Activated naive CD4-positive, alpha-beta T cell treated with anti-CD3 and anti-CD28 coated beads, Interleukin-2, amount 10 ng/mL, durations not matched to agents 7 days and 5 days (primary cell): ENCODE results near the gene CCNK.

Experiments
- CTCF ChIA-PET: fragments of 350-600 bp; sonication (Branson Sonifier 250); formaldehyde crosslinking; loops from one replicate; lab custom pipeline; 2021; ENCODE audit warnings: antibody characterized with exemption; lab: Charles Lee
- DNase-seq: peaks from one replicate; pipeline ENCODE4 v3.0.0-alpha.2; 2020
- H3K27ac Mint-ChIP-seq: one replicate; pipeline ENCODE4 v1.8.0; 2021; ENCODE audit warnings: mild to moderate bottlenecking, moderate library complexity, mixed read lengths
- H3K27me3 Mint-ChIP-seq: one replicate; pipeline ENCODE4 v1.8.0; 2021; ENCODE audit warnings: mild to moderate bottlenecking, mixed read lengths
- H3K36me3 Mint-ChIP-seq: one replicate; pipeline ENCODE4 v1.8.0; 2021; ENCODE audit warnings: mixed read lengths
- H3K4me1 Mint-ChIP-seq: one replicate; pipeline ENCODE4 v1.8.0; 2021; ENCODE audit warnings: mixed read lengths
- H3K4me3 Mint-ChIP-seq: one replicate; pipeline ENCODE4 v1.8.0; 2021; ENCODE audit warnings: mild to moderate bottlenecking, moderate library complexity, mixed read lengths
- H3K9me3 Mint-ChIP-seq: one replicate; pipeline ENCODE4 v1.8.0; 2021; ENCODE audit warnings: mixed read lengths

The CCNK gene

GRCh38 chr14:99480917-99481744 lies at the start of gene CCNK:
Gene CCNK (plus strand): TSS chr14:99481409. CDS start chr14:99492678, 11,269 bp downstream.
- Mint-ChIP-seq H3K4me1 (peaks cover 46% of the 10 kb centered on the region), H3K4me3 (peak within 1 kb of the TSS; percentile 98), H3K27me3 (no peaks in the 10 kb centered on the region), H3K9me3 (no peaks in the 10 kb centered on the region), H3K36me3 (peaks cover 2% of the 10 kb centered on the region), H3K27ac (peak within 1 kb of the TSS; percentile 98)
- DNase-seq: peak; percentile 100
- CTCF ChIA-PET: interaction anchor here (0.7 to 1.0 kb wide), 3 partner anchors 10 to 465 kb away, joined by 3 to 4 read pairs (median 3); no protein-coding TSS in a partner anchor

- H3K9me3 Mint-ChIP-seq: peaks cover 9% of the 10 kb centered on the region
- H3K4me3 Mint-ChIP-seq: no peak overlapping the region
- H3K4me1 Mint-ChIP-seq: peaks cover 16% of the 10 kb centered on the region
- H3K27me3 Mint-ChIP-seq: no peaks in the 10 kb centered on the region
- H3K36me3 Mint-ChIP-seq: peaks cover 67% of the 10 kb centered on the region
- CTCF ChIA-PET: no interaction called here
- DNase-seq: no peak
- H3K27ac Mint-ChIP-seq: no peak overlapping the region
Observed at GRCh38 chr14:99431986-99432385, 49.2 kb upstream of the CCNK start.

GRCh38 chr14:99432485-99432884 lies 48.7 kb upstream of the CCNK start:
- CTCF ChIA-PET: no interaction called here
- H3K27me3 Mint-ChIP-seq: no peaks in the 10 kb centered on the region
- DNase-seq: no peak
- peaks cover 21% of the 10 kb centered on the region for H3K4me1 Mint-ChIP-seq
- H3K9me3 Mint-ChIP-seq: peaks cover 9% of the 10 kb centered on the region
- no peak overlapping the region for H3K4me3 Mint-ChIP-seq
- H3K27ac Mint-ChIP-seq: no peak overlapping the region
- peaks cover 69% of the 10 kb centered on the region for H3K36me3 Mint-ChIP-seq

- CTCF ChIA-PET: interaction anchor here (0.7 to 1.2 kb wide), 2 partner anchors 19 to 42 kb away, joined by 3 to 6 read pairs; no protein-coding TSS in a partner anchor
- H3K36me3 Mint-ChIP-seq: peaks cover 58% of the 10 kb centered on the region
- no peaks in the 10 kb centered on the region for H3K9me3 Mint-ChIP-seq
- no peaks in the 10 kb centered on the region for H3K27me3 Mint-ChIP-seq
- no peak for DNase-seq
- no peak overlapping the region for H3K4me3 Mint-ChIP-seq
- peaks cover 24% of the 10 kb centered on the region for H3K4me1 Mint-ChIP-seq
- no peak overlapping the region for H3K27ac Mint-ChIP-seq
Observed at GRCh38 chr14:99435327-99435726, 45.9 kb upstream of the CCNK start.

GRCh38 chr14:99436247-99437180 lies 44.7 kb upstream of the CCNK start:
- H3K4me3 Mint-ChIP-seq: no peak overlapping the region
- peaks cover 52% of the 10 kb centered on the region for H3K36me3 Mint-ChIP-seq

GRCh38 chr14:99437706-99438105 lies 43.5 kb upstream of the CCNK start:
- CTCF ChIA-PET: no interaction called here
- H3K9me3 Mint-ChIP-seq: no peaks in the 10 kb centered on the region
- no peak for DNase-seq
- H3K4me1 Mint-ChIP-seq: peaks cover 29% of the 10 kb centered on the region
- peaks cover 54% of the 10 kb centered on the region for H3K36me3 Mint-ChIP-seq
- H3K27me3 Mint-ChIP-seq: no peaks in the 10 kb centered on the region
- H3K27ac Mint-ChIP-seq: peak overlapping the region; percentile 40
- no peak overlapping the region for H3K4me3 Mint-ChIP-seq

More at GRCh38 chr14:99436247-99437180, 44.7 kb upstream of the CCNK start:
- Mint-ChIP-seq H3K4me1 (peaks cover 22% of the 10 kb centered on the region), H3K27me3 (no peaks in the 10 kb centered on the region), H3K9me3 (no peaks in the 10 kb centered on the region), H3K27ac (peak overlapping the region; percentile 64)
- DNase-seq: no peak
- CTCF ChIA-PET: interaction anchor here (1.1 kb wide), 1 partner anchor 20 kb away, joined by 3 read pairs; no protein-coding TSS in a partner anchor

- Mint-ChIP-seq H3K27ac (no peak overlapping the region), H3K27me3 (no peaks in the 10 kb centered on the region), H3K4me3 (no peak overlapping the region), H3K9me3 (no peaks in the 10 kb centered on the region), H3K4me1 (peaks cover 29% of the 10 kb centered on the region), H3K36me3 (peaks cover 46% of the 10 kb centered on the region)
- CTCF ChIA-PET: no interaction called here
- DNase-seq: no peak
Observed at GRCh38 chr14:99440278-99440677, 40.9 kb upstream of the CCNK start.

- Mint-ChIP-seq H3K4me3 (no peak overlapping the region), H3K27ac (no peak overlapping the region), H3K36me3 (peaks cover 39% of the 10 kb centered on the region), H3K9me3 (no peaks in the 10 kb centered on the region), H3K4me1 (peaks cover 22% of the 10 kb centered on the region), H3K27me3 (no peaks in the 10 kb centered on the region)
- DNase-seq: no peak
- CTCF ChIA-PET: interaction anchor here (0.7 kb wide), 1 partner anchor 52 kb away, joined by 4 read pairs; no protein-coding TSS in a partner anchor
Observed at GRCh38 chr14:99441157-99441870, 39.9 kb upstream of the CCNK start.

GRCh38 chr14:99441918-99442317 lies 39.3 kb upstream of the CCNK start:
- CTCF ChIA-PET: interaction anchor here (0.7 kb wide), 1 partner anchor 52 kb away, joined by 4 read pairs; no protein-coding TSS in a partner anchor
- peaks cover 39% of the 10 kb centered on the region for H3K36me3 Mint-ChIP-seq
- no peaks in the 10 kb centered on the region for H3K27me3 Mint-ChIP-seq
- no peaks in the 10 kb centered on the region for H3K9me3 Mint-ChIP-seq
- no peak overlapping the region for H3K4me3 Mint-ChIP-seq
- peaks cover 16% of the 10 kb centered on the region for H3K4me1 Mint-ChIP-seq
- H3K27ac Mint-ChIP-seq: no peak overlapping the region
- DNase-seq: no peak

- Mint-ChIP-seq H3K9me3 (no peaks in the 10 kb centered on the region), H3K4me1 (peaks cover 7% of the 10 kb centered on the region), H3K4me3 (no peak overlapping the region), H3K27me3 (no peaks in the 10 kb centered on the region), H3K27ac (no peak overlapping the region), H3K36me3 (peaks cover 40% of the 10 kb centered on the region)
- DNase-seq: no peak
- CTCF ChIA-PET: no interaction called here
Observed at GRCh38 chr14:99445931-99446330, 35.3 kb upstream of the CCNK start.

- no peak overlapping the region for H3K27ac Mint-ChIP-seq
- H3K9me3 Mint-ChIP-seq: no peaks in the 10 kb centered on the region
- H3K36me3 Mint-ChIP-seq: peaks cover 34% of the 10 kb centered on the region
- DNase-seq: no peak
- CTCF ChIA-PET: no interaction called here
- no peak overlapping the region for H3K4me3 Mint-ChIP-seq
- H3K27me3 Mint-ChIP-seq: no peaks in the 10 kb centered on the region
- H3K4me1 Mint-ChIP-seq: no peaks in the 10 kb centered on the region
Observed at GRCh38 chr14:99447739-99448138, 33.5 kb upstream of the CCNK start.

- no peak overlapping the region for H3K4me3 Mint-ChIP-seq
- CTCF ChIA-PET: no interaction called here
- peaks cover 37% of the 10 kb centered on the region for H3K36me3 Mint-ChIP-seq
Observed at GRCh38 chr14:99450266-99450665, 30.9 kb upstream of the CCNK start.

GRCh38 chr14:99451234-99451633 lies 30.0 kb upstream of the CCNK start:
- Mint-ChIP-seq H3K36me3 (peaks cover 37% of the 10 kb centered on the region), H3K4me3 (no peak overlapping the region), H3K9me3 (no peaks in the 10 kb centered on the region), H3K27ac (no peak overlapping the region), H3K27me3 (no peaks in the 10 kb centered on the region), H3K4me1 (no peaks in the 10 kb centered on the region)
- CTCF ChIA-PET: interaction anchor here (0.8 kb wide), 1 partner anchor 11 kb away, joined by 3 read pairs; no protein-coding TSS in a partner anchor
- DNase-seq: no peak

More at GRCh38 chr14:99450266-99450665, 30.9 kb upstream of the CCNK start:
- Mint-ChIP-seq H3K4me1 (no peaks in the 10 kb centered on the region), H3K27ac (no peak overlapping the region), H3K9me3 (no peaks in the 10 kb centered on the region), H3K27me3 (no peaks in the 10 kb centered on the region)
- DNase-seq: no peak
